SKM-1 (cell line): ENCODE data around the gene COL12A1.

Experiments
- DNase-seq: peaks from one replicate; lab custom pipeline; 2025; ENCODE audit not compliant: unreplicated experiment; lab: John Stamatoyannopoulos, UW

COL12A1 gene

GRCh38 chr6:75052491-75052890 lies 153.4 kb downstream of the COL12A1 start:
- no peak for DNase-seq

GRCh38 chr6:75049308-75049707 lies 156.5 kb downstream of the COL12A1 start:
- no peak for DNase-seq

- DNase-seq, result no peak
These were observed 161.0 kb downstream of the COL12A1 start for GRCh38 chr6:75044846-75045245.

- no peak for DNase-seq
These were observed 164.5 kb downstream of the COL12A1 start for GRCh38 chr6:75041381-75041780.
